ENCODE results near the gene DGKD. TPM values are rescaled to one million over a fixed set of nuclear protein-coding genes. Genes with fewer than 3 reads are reported as not detected.

The DGKD gene
- total RNA-seq, 1 donor from 2014 or later = 15.3 TPM

DNA sequence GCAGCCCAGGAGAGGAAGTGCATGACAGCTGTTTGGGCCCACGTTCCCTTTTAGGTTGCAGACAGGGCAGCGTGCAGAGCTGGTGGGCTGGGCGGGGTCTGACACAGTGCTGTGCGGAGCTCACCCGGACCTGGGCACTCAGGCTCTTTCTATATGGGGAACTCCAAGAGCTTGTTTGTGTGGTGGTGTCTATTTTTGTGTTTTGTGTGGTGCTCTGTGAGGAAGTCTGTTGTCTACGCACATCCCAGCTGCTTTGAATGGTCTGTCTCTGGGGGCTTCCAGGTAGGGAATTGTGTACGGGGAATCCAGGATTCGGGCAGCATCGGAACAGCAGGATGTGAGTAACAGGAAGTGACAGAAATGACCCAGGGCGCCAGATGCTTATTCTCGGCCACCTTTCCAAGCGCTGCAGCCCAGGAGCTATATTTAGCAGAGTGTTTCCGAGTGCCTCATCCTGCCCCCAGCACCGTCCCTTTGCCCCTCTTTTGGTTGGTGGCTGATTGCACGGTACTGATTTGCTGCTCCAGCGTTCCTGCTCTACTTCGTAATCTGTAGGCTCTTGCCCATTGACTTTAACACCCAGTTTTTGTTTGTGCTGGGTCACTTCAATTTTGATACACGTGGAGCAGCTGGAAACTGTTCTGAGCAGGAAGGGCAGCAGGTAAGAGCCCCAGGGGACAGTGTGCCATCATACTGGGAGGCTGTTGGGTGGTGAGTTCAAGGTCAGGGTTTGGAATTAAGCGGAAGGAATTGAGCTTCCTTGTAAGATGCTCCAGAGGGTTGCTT is 64.7 kb downstream of the DGKD start:
- Mint-ChIP-seq H3K9me3 (ENCODE audit: unreplicated experiment) (no peaks in the 10 kb centered on the region), H3K27ac (ENCODE audit: unreplicated experiment) (peak overlapping the region; percentile 40), H3K36me3 (ENCODE audit: low read depth, unreplicated experiment) (peaks cover 6% of the 10 kb centered on the region), H3K27me3 (ENCODE audit: unreplicated experiment) (peaks cover 3% of the 10 kb centered on the region), H3K4me1 (ENCODE audit: unreplicated experiment) (peaks cover 22% of the 10 kb centered on the region), H3K4me3 (ENCODE audit: unreplicated experiment) (no peak overlapping the region)
- DNase-seq (ENCODE audit: low spot score) = no peak
- TF ChIP-seq, protein P1, sequence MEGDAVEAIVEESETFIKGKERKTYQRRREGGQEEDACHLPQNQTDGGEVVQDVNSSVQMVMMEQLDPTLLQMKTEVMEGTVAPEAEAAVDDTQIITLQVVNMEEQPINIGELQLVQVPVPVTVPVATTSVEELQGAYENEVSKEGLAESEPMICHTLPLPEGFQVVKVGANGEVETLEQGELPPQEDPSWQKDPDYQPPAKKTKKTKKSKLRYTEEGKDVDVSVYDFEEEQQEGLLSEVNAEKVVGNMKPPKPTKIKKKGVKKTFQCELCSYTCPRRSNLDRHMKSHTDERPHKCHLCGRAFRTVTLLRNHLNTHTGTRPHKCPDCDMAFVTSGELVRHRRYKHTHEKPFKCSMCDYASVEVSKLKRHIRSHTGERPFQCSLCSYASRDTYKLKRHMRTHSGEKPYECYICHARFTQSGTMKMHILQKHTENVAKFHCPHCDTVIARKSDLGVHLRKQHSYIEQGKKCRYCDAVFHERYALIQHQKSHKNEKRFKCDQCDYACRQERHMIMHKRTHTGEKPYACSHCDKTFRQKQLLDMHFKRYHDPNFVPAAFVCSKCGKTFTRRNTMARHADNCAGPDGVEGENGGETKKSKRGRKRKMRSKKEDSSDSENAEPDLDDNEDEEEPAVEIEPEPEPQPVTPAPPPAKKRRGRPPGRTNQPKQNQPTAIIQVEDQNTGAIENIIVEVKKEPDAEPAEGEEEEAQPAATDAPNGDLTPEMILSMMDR (IDR thresholded peaks at IDR 0.05; ENCODE audit: unreplicated experiment) = no peak

DNA sequence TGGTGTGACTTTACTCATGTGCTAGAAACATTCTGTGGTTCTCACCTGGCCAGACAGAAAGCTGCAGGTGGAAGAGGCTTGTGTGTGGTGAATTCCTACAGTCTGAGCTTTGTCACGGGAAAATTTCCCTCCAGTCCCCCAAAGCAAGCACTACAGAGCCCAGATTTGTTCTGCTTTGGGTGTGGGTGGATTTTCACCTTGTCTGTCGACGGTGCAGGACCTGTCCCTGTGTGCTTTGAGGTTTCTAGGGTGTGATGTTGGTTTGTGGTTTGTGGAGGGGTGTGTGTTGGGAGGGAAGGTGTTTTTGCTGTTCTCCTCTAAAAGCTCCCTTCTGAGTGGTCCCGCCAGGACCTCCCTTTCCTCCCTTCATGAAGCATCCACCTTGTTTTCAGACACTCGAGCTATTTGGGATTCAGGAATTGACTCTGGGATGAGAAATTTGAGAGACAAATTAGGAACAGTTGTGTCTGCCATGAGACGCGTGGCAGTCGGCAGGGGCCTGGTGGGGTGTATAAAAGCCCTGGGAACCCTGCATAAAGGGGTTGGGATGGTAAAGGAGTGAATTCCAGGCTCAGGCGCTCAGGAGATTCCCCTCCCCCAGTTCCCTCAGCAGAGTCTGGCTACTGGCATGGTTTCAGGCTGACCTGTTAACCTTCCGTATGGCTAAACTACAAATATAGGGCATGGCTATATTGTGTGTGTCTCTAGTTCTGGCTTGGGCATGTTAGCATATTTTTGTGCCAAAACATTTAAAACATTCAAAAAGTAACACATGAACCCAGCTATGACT is 65.5 kb downstream of the DGKD start:
- Mint-ChIP-seq H3K9me3 (ENCODE audit: unreplicated experiment) (no peaks in the 10 kb centered on the region), H3K27me3 (ENCODE audit: unreplicated experiment) (peaks cover 3% of the 10 kb centered on the region), H3K4me3 (ENCODE audit: unreplicated experiment) (no peak overlapping the region), H3K4me1 (ENCODE audit: unreplicated experiment) (peaks cover 22% of the 10 kb centered on the region), H3K36me3 (ENCODE audit: low read depth, unreplicated experiment) (peaks cover 6% of the 10 kb centered on the region), H3K27ac (ENCODE audit: unreplicated experiment) (no peak overlapping the region)
- DNase-seq (ENCODE audit: low spot score) = no peak
- TF ChIP-seq, protein P1 (IDR thresholded peaks at IDR 0.05; ENCODE audit: unreplicated experiment) = no peak

DNA sequence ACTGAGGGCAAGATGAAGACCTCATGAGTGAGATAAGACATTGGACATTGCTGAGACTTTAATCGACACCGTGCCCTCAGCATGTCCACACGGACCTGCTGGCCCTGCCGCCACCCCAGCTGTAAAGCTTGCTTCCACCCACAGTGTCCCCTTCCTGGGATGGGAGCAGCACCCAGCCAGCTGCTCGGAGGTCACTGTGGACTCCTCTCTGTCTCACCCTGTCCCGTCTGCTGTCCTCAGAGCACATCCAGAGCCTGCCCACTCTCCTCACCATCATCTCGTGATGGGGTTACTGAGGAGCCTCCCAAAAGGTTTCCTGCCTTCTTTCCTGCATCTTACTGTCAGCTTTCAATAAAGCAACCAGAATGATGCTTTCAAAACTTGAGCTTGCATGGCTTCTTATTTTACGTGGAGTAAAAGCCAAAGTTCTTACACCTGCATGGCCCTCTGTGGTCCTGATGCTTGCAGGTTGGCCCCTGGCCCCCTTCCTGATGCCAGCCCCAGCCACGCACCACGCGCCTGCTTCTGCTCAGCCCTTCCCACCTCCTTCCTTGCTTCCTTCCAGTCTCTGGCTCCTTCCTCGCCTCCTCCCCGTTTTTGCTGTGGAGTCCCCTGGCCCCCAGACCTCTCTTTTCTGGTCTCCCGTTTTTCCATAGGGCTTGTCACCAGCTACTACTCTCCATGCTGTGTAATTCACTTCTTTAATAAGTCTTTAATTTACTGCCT is 67.0 kb downstream of the DGKD start:
- Mint-ChIP-seq H3K27ac (ENCODE audit: unreplicated experiment) (no peak overlapping the region), H3K9me3 (ENCODE audit: unreplicated experiment) (no peaks in the 10 kb centered on the region), H3K4me1 (ENCODE audit: unreplicated experiment) (peaks cover 22% of the 10 kb centered on the region), H3K36me3 (ENCODE audit: low read depth, unreplicated experiment) (peaks cover 6% of the 10 kb centered on the region), H3K4me3 (ENCODE audit: unreplicated experiment) (no peak overlapping the region), H3K27me3 (ENCODE audit: unreplicated experiment) (peaks cover 3% of the 10 kb centered on the region)
- no peak for DNase-seq (ENCODE audit: low spot score)
- TF ChIP-seq, protein P1 (IDR thresholded peaks at IDR 0.05; ENCODE audit: unreplicated experiment) = no peak

DNA sequence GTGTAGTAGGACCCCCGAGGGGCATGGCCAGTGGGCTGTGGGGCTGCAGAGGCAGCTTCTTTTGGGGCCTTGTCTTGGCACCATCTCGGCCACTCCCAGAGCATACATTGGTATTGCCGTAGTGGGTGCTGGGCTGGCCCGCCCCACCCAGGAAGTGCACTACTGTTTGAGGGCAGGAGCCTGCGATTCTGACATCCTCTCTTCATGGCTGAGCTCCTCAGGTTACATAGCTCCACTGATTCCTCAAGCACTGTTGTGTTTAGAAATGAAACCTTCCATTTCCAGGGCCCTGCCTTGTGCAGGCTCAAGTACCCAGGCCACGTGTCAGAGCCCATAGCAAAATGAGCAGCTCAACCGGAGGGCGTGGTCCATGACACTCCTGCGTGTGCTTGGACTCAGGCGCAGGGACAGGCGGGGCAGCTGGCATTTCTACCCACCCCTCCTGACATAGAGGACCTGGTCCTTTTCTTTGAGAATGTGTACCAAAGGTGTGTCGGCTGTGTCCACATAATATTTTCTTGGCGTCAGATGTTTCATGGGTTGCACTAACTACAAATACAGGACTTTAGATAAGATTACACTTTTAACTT is 67.9 kb downstream of the DGKD start:
- H3K4me3 Mint-ChIP-seq (ENCODE audit: unreplicated experiment) = no peak overlapping the region
- peaks cover 6% of the 10 kb centered on the region for H3K36me3 Mint-ChIP-seq (ENCODE audit: low read depth, unreplicated experiment)
- peaks cover 22% of the 10 kb centered on the region for H3K4me1 Mint-ChIP-seq (ENCODE audit: unreplicated experiment)
- peaks cover 3% of the 10 kb centered on the region for H3K27me3 Mint-ChIP-seq (ENCODE audit: unreplicated experiment)
- no peak for DNase-seq (ENCODE audit: low spot score)
- TF ChIP-seq, protein P1 (IDR thresholded peaks at IDR 0.05; ENCODE audit: unreplicated experiment) = no peak
- no peaks in the 10 kb centered on the region for H3K9me3 Mint-ChIP-seq (ENCODE audit: unreplicated experiment)
- no peak overlapping the region for H3K27ac Mint-ChIP-seq (ENCODE audit: unreplicated experiment)
